DOHH2 (cell line): Measurements from ENCODE around the gene RAN.

Experiments used
- CTCF ChIP-seq: fragments of 200-600 bp; sonication (generic); IDR thresholded peaks from one replicate; pipeline ENCODE4 v1.5.1; 2014; ENCODE audit warnings: antibody characterized with exemption, mild to moderate bottlenecking, low read depth, low read length; ENCODE audit not compliant: poor library complexity, severe bottlenecking
- EZH2phosphoT487 ChIP-seq: fragments of 200-600 bp; sonication (generic); IDR thresholded peaks from 2 replicates; pipeline ENCODE4 v1.6.1; 2017; ENCODE audit warnings: borderline replicate concordance, mild to moderate bottlenecking, antibody characterized with exemption, low read length, moderate library complexity, mixed read lengths

DNA sequence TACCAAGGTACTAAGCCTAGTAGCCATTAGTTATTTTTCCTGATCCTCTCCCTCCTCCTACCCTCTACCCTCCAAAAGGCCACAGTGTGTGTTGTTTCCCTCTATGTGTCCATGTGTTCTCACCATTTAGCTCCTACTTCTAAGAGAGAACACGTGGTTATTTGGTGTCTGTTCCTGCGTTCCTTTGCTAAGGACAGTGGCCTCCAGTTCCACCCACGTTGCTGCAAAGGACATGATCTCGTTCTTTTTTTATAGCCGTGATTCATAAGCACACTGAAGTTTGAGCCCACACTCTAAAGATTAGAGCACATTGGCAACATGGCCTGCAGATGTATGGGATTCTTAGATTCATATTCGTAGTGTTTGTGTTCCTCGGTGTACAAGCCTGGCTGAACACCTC is 24.8 kb upstream of the RAN start:
- no peak for TF ChIP-seq CTCF
- no peak for TF ChIP-seq EZH2phosphoT487
